Suprapubic skin (tissue), 4 donors: Measurements from ENCODE around the gene NFKB2.

ENCODE experiments used
- POLR2A ChIP-seq, 2 donors: fragments of 450-650 bp; IDR thresholded peaks; one replicate each; pipeline ENCODE4 v1.6.1; 2017; ENCODE audit warnings: antibody characterized with exemption in 2 of 2, mild to moderate bottlenecking in 2 of 2, moderate library complexity in 2 of 2
- POLR2AphosphoS5 ChIP-seq, 3 donors: sonication (generic); formaldehyde crosslinking; IDR thresholded peaks; one replicate each; pipeline ENCODE4 v1.6.1; 2017; ENCODE audit warnings: antibody characterized with exemption in 3 of 3
- TF ChIP-seq, protein P1 (sequence below), 2 donors: fragments of 200-600 bp in 1 of 2; fragments of 450-650 bp in 1 of 2; sonication (generic) in 1 of 2; IDR thresholded peaks; one replicate each; pipeline ENCODE4 v1.5.1; 2016 to 2019; ENCODE audit warnings: antibody characterized with exemption in 2 of 2, mild to moderate bottlenecking in 1 of 2, moderate library complexity in 1 of 2

DNA sequence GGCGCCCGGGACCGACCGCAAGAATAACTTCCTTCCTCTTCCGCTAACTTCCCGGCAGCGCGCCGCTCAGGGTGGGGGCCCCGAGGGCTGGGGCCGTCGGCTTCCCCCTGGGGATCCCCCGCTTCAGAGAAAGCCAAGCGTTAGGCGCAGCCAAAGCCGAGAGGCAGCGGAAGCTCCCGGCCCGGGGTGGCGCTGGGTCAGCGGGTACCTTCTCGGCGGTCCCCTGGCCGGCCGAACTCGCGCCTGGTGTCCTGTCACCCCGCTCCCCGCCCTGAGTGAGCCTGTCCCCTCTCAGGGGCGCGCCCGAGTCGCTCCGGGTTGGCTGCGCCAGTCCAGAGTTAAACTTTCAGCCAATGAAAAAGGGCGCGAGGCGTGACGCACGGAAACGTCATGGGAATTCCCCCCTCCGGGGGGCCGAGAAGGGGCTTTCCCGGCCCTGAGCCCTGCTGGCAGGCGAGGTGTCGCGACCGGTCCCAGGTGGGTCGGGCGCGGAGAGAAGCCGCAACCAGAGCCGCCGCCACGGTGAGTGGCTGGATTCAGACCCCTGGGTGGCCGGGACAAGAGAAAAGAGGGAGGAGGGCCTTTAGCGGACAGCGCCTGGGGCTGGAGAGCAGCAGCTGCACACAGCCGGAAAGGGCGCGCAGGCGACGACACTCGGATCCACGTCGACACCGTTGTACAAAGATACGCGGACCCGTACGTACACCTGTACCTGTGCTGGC is 1.3 kb upstream of the NFKB2 start:
- TF ChIP-seq, protein P1, sequence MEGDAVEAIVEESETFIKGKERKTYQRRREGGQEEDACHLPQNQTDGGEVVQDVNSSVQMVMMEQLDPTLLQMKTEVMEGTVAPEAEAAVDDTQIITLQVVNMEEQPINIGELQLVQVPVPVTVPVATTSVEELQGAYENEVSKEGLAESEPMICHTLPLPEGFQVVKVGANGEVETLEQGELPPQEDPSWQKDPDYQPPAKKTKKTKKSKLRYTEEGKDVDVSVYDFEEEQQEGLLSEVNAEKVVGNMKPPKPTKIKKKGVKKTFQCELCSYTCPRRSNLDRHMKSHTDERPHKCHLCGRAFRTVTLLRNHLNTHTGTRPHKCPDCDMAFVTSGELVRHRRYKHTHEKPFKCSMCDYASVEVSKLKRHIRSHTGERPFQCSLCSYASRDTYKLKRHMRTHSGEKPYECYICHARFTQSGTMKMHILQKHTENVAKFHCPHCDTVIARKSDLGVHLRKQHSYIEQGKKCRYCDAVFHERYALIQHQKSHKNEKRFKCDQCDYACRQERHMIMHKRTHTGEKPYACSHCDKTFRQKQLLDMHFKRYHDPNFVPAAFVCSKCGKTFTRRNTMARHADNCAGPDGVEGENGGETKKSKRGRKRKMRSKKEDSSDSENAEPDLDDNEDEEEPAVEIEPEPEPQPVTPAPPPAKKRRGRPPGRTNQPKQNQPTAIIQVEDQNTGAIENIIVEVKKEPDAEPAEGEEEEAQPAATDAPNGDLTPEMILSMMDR (IDR thresholded peaks at IDR 0.05) = peak in 1 of 2 donors; percentile 90
- TF ChIP-seq POLR2AphosphoS5 (IDR thresholded peaks at IDR 0.05) = peak; percentile 29 to 89 (median 72)
- peak; percentile 64 to 91 for TF ChIP-seq POLR2A (IDR thresholded peaks at IDR 0.05)
